Measurements from ENCODE around the gene RHOT2.

The RHOT2 gene

DNA sequence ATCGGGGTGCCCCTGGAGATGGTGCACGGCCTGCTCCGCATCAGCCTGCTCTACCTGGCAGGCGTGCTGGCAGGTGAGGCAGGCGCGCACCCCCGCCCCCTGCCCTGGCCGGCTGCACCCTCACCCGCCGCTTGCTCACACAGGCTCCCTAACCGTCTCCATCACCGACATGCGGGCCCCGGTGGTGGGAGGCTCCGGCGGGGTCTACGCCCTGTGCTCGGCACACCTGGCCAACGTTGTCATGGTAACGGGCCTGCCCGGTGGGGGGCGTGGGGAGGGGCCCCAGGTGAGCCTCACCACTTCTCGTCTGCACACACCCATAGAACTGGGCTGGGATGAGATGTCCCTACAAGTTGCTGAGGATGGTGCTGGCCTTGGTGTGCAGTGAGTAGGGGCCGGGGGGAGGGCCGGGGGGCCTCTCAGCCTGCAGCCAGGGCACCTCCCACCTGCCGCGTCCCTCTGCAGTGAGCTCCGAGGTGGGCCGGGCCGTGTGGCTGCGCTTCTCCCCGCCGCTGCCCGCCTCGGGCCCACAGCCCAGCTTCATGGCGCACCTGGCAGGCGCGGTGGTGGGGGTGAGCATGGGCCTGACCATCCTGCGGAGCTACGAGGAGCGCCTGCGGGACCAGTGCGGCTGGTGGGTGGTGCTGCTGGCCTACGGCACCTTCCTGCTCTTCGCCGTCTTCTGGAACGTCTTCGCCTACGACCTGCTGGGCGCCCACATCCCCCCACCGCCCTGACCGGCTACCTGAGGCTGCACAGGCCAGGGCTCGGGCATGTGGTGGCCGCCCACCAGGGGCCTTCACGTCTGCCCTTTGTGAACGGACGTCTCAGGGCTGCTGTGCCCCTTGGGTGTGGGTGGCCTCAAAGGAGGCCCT is 9.6 kb downstream of the RHOT2 start:
- Mint-ChIP-seq H3K9me3 (no peaks in the 10 kb centered on the region), H3K27ac (no peak overlapping the region), H3K4me3 (no peak overlapping the region), H3K27me3 (no peaks in the 10 kb centered on the region), H3K4me1 (ENCODE audit: low read depth) (peaks cover 24% of the 10 kb centered on the region), H3K36me3 (ENCODE audit: low read depth) (peaks cover 23% of the 10 kb centered on the region)

DNA sequence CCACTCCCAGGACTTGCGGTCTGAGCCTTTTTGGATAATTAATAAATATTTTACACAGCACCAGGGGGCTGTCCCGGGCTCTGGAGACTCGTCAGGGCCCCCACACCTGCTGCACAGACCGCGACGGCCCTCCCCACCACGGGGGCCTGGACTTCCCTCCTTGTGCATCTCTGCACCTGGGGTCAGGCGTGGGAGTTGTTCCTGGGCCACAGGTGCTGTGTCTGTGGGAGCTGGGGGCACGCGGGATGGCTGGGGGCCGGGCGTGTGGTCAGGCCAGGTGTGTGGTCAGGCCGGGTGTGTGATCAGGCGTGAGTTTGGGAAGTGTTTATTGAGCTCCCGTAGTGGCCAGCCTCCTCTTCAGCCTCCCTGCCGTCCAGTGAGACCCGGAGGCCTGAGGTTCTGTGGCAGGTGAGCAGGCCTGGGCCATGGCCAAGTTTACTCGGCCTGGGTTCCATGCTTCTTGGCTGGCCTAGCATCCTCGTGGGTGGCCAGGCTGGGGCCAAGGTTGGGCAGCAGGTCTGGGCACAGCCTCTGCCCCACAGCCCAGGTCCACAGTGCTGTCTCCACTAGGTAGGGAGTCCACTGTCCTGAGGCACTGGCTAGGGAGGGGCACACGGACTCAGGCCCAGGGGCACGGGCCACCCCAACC is 10.4 kb downstream of the RHOT2 start:
- H3K4me3 Mint-ChIP-seq: no peak overlapping the region
- no peak overlapping the region for H3K27ac Mint-ChIP-seq
- peaks cover 32% of the 10 kb centered on the region for H3K4me1 Mint-ChIP-seq (ENCODE audit: low read depth)
- no peaks in the 10 kb centered on the region for H3K9me3 Mint-ChIP-seq
- peaks cover 21% of the 10 kb centered on the region for H3K36me3 Mint-ChIP-seq (ENCODE audit: low read depth)
- H3K27me3 Mint-ChIP-seq: no peaks in the 10 kb centered on the region

DNA sequence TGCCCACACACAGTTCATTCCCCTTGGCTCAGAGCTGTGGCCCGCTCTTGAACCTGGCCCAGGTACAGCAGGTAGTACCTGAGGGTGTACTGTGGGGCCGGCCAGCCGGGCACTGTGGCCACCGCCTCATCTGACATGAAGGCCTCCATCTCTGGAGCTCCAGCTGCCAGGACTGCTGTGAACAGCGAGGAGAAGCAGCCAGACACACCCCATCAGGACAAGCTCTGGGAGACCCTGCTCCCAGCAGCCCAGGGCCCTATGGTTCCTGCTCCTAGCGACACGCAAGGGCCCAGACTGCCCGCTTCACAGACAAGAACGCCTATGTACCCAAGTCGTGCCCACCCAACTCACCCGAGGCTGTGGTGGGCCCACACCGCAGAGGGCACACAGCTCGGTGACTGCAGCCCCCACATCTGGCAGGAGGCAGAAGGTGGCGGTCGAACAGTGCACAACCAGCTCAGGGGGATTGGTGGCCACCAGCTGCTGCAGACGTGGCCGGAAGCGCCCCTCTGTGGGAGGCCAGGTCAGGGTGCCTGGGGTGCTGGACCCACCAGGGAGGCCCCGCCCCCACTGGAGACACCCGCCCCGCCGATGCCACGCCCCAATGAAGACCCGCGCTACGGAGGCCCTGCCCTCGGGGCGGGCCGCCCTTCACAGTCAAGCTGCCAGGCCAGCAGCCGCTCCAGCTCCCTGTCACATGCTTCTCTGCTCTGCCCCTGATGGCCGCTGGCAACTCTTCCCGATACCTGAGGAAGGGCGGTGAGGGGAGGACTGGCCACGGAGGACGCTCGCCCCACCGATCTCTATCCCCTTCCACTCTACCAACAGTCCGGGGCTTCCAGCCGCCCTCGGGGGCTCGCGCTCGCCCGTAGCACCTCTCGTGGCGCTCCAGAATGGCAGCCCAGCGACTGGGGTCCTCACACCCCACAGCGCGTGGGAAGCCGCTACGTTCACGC is 11.2 kb downstream of the RHOT2 start:
- peak overlapping the region; percentile 55 for H3K27ac Mint-ChIP-seq
- H3K4me1 Mint-ChIP-seq (ENCODE audit: low read depth): peaks cover 33% of the 10 kb centered on the region
- H3K27me3 Mint-ChIP-seq: no peaks in the 10 kb centered on the region
- H3K9me3 Mint-ChIP-seq: no peaks in the 10 kb centered on the region
- H3K4me3 Mint-ChIP-seq: peak overlapping the region; percentile 78
- H3K36me3 Mint-ChIP-seq (ENCODE audit: low read depth): peaks cover 21% of the 10 kb centered on the region

DNA sequence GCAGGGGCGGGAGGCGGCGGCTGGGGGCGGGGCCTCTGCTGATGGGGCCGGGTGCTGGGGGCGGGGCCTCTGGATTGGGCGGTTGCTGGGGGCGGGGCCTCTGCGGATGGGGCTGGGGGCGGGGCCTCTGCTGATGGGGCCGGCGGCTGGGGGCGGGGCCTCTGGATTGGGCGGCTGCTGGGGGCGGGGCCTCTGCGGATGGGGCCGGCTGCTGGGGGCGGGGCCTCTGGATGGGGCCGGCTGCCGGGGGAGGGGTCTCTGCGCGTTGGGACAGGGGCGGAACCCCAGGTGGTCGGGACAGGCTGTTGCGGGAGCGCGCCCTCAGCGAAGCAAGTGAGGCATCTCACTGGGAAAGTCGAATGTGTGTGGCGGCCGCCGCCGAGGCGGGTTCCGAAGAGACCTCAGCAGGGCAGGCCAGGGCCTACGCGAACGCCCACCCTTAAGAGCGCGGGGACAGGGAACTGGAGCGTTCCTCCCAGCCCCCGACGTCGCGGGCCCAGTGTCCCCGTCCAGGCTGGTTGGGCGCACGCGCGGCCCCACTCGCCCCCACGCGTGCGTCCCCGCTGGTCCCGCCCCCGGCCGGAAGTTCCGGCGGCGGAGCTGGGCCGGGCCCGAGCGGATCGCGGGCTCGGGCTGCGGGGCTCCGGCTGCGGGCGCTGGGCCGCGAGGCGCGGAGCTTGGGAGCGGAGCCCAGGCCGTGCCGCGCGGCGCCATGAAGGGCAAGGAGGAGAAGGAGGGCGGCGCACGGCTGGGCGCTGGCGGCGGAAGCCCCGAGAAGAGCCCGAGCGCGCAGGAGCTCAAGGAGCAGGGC is 12.1 kb downstream of the RHOT2 start, which contains the start of gene STUB1:
TSS of gene STUB1 (plus strand) at position 597 of the 811 bp plus-strand sequence. CDS start at position 713, 116 bp downstream.
- H3K4me1 Mint-ChIP-seq (ENCODE audit: low read depth): peaks cover 34% of the 10 kb centered on the region

DNA sequence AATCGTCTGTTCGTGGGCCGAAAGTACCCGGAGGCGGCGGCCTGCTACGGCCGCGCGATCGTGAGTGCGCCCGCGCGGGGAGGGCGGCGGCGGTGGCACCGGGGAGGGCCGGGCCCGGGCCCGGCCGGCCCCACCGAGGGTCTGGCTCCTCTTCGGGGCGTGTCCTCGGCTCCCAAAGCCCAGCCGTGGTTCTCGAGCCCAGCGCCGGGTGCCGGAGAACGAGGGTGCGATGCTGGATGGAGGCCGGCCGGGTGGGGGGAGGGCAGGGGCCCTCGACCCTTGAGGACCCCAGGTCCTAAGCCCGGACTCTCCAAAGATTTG is 12.7 kb downstream of the RHOT2 start:
- Mint-ChIP-seq H3K27ac (peak overlapping the region; percentile 40), H3K4me1 (ENCODE audit: low read depth) (peaks cover 33% of the 10 kb centered on the region), H3K9me3 (no peaks in the 10 kb centered on the region), H3K27me3 (no peaks in the 10 kb centered on the region), H3K36me3 (ENCODE audit: low read depth) (peaks cover 21% of the 10 kb centered on the region), H3K4me3 (peak overlapping the region; percentile 85)

More for the DNA sequence above, 12.1 kb downstream of the RHOT2 start, which contains the start of gene STUB1:
- peak within 1 kb of the TSS; percentile 85 for H3K4me3 Mint-ChIP-seq
- H3K36me3 Mint-ChIP-seq (ENCODE audit: low read depth): peaks cover 21% of the 10 kb centered on the region
- H3K27ac Mint-ChIP-seq: peak within 1 kb of the TSS; percentile 88
- H3K27me3 Mint-ChIP-seq: no peaks in the 10 kb centered on the region
- H3K9me3 Mint-ChIP-seq: no peaks in the 10 kb centered on the region

DNA sequence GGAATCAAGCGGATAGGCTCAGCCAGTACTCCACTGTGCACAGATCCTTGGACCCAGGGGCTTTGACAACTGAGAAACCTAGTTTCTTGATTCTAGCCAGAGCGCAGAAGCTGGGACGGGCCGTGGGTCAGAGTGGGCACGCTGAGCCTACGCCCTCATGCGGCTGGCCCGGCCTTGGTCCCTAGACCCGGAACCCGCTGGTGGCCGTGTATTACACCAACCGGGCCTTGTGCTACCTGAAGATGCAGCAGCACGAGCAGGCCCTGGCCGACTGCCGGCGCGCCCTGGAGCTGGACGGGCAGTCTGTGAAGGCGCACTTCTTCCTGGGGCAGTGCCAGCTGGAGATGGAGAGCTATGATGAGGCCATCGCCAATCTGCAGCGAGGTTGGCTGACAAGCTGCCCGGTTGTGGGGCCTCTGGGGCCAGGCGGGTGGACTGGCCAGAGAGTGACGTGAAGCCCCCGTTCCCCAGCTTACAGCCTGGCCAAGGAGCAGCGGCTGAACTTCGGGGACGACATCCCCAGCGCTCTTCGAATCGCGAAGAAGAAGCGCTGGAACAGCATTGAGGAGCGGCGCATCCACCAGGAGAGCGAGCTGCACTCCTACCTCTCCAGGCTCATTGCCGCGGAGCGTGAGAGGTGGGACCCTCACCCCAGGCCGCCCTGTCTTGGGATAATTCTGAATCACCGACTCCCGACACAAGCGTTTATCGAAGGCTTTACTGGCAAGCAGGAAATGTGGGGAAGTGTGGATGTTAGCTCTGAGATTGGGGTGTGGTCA is 13.2 kb downstream of the RHOT2 start:
- Mint-ChIP-seq H3K4me3 (peak overlapping the region; percentile 85), H3K4me1 (ENCODE audit: low read depth) (peaks cover 33% of the 10 kb centered on the region), H3K36me3 (ENCODE audit: low read depth) (peaks cover 21% of the 10 kb centered on the region), H3K9me3 (no peaks in the 10 kb centered on the region), H3K27ac (peak overlapping the region; percentile 61), H3K27me3 (no peaks in the 10 kb centered on the region)

DNA sequence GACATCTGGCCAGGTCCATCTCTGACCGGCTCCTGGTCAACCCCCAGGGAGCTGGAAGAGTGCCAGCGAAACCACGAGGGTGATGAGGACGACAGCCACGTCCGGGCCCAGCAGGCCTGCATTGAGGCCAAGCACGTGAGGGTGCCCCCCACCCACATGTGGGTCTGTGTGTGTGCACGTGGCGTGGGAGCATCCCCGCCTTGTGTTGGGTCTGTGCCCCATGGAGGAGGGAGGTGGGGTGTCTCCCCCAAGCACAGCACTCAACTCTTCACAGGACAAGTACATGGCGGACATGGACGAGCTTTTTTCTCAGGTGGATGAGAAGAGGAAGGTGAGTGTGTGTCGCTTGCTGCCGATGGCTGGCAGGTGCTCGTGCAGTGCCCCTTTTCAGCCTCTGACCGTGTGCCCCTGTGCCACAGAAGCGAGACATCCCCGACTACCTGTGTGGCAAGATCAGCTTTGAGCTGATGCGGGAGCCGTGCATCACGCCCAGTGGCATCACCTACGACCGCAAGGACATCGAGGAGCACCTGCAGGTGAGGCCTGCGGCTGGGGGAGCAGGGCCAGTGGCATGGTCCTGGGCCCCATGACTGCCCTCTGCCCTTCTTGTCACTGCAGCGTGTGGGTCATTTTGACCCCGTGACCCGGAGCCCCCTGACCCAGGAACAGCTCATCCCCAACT is 14.0 kb downstream of the RHOT2 start:
- no peaks in the 10 kb centered on the region for H3K27me3 Mint-ChIP-seq
- peak overlapping the region; percentile 63 for H3K27ac Mint-ChIP-seq
- peak overlapping the region; percentile 85 for H3K4me3 Mint-ChIP-seq
- H3K36me3 Mint-ChIP-seq (ENCODE audit: low read depth): peaks cover 21% of the 10 kb centered on the region
- peaks cover 33% of the 10 kb centered on the region for H3K4me1 Mint-ChIP-seq (ENCODE audit: low read depth)
- no peaks in the 10 kb centered on the region for H3K9me3 Mint-ChIP-seq

DNA sequence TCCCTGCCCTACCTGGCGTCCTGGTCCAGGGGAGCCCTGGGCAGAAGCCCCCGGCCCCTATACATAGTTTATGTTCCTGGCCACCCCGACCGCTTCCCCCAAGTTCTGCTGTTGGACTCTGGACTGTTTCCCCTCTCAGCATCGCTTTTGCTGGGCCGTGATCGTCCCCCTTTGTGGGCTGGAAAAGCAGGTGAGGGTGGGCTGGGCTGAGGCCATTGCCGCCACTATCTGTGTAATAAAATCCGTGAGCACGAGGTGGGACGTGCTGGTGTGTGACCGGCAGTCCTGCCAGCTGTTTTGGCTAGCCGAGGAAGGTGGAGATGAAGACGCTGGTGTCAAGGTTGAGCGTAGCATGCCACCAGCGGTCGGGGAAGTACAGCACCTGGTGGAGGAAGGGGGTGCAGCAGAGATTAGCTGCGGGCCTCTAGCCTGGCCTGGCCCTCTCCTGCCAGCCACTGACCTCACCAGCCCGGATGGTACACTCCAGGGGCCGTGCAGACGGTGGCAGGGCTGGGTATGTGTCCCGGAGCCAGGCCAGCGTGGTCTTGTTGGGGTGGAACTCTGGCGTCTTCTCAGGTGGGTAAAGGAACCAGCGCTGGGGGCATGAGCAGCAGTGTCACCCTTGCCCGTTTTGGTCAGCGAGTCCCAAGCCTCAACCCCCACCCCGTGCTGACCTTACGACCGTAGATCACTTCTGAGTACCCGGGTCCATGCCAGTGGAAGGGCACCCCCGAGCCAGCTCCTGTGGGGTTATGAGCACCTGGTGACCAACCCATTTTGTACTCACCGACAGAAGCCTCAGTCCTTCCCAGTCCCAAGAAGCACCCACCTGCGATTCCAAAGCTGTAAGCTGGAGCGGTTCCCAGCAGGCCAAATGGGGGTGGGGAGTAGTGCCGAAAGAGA is 14.8 kb downstream of the RHOT2 start:
- Mint-ChIP-seq H3K27ac (peak overlapping the region; percentile 63), H3K27me3 (no peaks in the 10 kb centered on the region), H3K4me1 (ENCODE audit: low read depth) (peaks cover 33% of the 10 kb centered on the region), H3K36me3 (ENCODE audit: low read depth) (peaks cover 21% of the 10 kb centered on the region), H3K9me3 (no peaks in the 10 kb centered on the region), H3K4me3 (peak overlapping the region; percentile 85)

DNA sequence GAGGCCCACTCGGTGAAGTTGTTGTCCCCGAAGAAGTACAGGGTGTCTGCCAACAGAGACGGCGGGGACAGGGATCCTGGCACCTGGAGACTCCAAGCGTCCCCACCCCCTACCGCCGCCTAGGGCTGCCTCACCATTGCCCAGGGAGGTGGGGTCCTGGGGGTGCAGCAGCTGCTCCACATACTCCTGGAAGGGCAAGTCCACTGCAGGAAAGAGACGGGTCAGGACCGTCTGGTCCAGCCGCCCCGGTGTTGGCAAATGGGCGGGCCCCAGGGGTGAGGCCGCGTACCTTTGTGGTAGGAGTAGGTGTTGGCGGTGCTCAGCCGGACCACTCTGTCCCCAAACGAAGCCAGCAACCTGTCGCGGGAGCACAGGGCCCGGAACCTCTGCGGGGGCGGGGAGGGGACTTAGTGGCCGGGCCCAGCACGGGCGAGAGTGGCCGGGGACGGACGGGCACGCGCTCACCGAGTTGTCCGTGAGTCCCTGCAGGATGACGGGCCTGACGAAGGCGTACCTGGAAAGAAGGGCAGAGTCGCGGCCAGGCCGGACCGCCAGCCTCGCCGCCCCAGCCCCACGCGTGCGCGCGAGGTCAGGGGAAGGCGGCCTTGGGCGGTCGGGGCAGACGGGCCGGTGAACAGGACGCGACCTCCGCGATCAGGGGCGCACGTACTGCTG is 15.6 kb downstream of the RHOT2 start:
- peaks cover 33% of the 10 kb centered on the region for H3K4me1 Mint-ChIP-seq (ENCODE audit: low read depth)
- H3K9me3 Mint-ChIP-seq: no peaks in the 10 kb centered on the region
- H3K4me3 Mint-ChIP-seq: peak overlapping the region; percentile 85
- peak overlapping the region; percentile 63 for H3K27ac Mint-ChIP-seq
- no peaks in the 10 kb centered on the region for H3K27me3 Mint-ChIP-seq
- peaks cover 21% of the 10 kb centered on the region for H3K36me3 Mint-ChIP-seq (ENCODE audit: low read depth)

DNA sequence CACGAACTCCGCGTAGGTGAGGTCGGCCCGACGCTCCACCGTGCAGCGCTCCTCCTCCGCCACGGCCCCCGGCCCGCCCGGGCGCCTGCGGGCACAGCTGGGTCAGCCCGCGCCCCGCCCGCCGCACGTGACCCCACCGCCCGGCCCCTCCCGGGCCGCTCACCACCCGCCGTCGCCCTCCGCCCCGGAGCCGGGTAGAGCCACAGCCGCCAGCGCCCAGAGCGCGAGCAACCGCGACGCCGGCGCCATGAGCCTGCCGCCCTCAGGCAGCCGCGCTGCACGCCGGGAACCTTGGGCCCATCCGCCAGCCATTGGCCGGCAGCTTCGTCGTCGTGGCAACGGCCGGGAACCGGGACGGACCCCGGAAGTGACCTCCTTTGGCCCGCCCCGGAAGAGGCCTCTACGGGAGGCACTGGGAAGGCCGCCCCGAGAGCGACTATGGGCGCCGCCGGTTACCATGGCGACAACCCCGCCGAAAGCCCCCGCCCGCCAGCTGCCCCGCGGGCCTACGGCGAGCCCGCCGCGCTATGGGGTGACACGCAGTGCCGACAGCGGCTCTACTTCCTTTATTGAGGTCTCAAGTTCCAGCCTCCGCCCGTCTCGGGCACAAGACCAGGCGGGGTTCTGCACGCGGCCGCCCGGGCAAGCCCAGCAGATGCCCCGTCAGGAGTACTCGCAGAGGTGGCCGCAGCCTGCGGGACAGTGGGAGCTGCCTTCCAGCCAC is 16.3 kb downstream of the RHOT2 start, which contains the start of gene JMJD8:
TSS of gene JMJD8 (minus strand) at position 264 of the 724 bp plus-strand sequence. CDS start at position 249, 15 bp downstream.
- Mint-ChIP-seq H3K27ac (peak within 1 kb of the TSS; percentile 63), H3K4me1 (ENCODE audit: low read depth) (peaks cover 39% of the 10 kb centered on the region), H3K4me3 (peak within 1 kb of the TSS; percentile 85), H3K36me3 (ENCODE audit: low read depth) (peaks cover 21% of the 10 kb centered on the region), H3K9me3 (no peaks in the 10 kb centered on the region), H3K27me3 (no peaks in the 10 kb centered on the region)

DNA sequence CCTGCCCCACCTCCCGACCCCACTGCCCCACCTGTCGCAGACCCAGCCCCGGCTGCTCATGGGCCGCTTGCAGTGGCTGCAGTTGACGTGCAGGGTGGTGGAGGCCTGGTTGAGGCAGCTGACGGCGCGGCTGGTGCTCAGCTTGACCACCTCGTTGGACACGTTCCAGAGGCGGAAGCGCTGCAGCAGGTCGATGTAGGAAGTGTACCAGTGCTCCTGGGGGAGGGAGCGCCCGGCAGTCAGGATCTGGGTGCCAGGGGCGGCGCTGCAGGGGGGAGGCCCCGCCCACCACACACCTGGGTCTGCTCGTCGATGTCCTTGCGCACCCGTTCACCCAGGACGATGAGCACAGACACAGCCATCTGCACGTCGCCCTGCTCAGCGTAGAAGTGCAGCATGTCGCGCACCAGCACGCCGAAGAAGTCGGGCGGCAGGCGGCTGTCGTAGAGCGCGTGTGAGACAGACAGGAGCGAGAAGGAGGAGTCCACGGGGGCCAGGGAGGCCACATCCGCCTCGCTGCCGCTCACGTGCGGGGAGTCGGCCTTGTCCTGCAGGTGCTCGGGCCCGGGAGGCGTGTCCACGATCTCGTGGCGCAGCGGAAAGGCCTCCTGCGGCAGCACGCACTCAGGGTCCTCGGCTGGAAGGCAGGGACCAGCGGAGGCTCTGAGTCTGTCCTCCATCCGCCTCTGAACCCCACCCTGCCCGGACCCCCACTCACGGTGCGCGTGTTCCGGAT is 17.2 kb downstream of the RHOT2 start:
- Mint-ChIP-seq H3K36me3 (ENCODE audit: low read depth) (peaks cover 21% of the 10 kb centered on the region), H3K4me3 (peak overlapping the region; percentile 3), H3K27me3 (no peaks in the 10 kb centered on the region), H3K27ac (no peak overlapping the region), H3K9me3 (no peaks in the 10 kb centered on the region), H3K4me1 (ENCODE audit: low read depth) (peaks cover 42% of the 10 kb centered on the region)

All from stimulated activated naive CD8-positive, alpha-beta T cell treated with anti-CD3 and anti-CD28 coated beads, Interleukin-15, Interleukin-2, amounts not matched to agents 100 ng/mL and 50 ng/mL, for 24 hours (primary cell).